K562 (cell line): Measurements from ENCODE around the gene IL2. TPM values are rescaled to one million over a fixed set of nuclear protein-coding genes. Genes with fewer than 3 reads are reported as not detected.

Experiments used
- ATAC-seq: fragments of 200-7000 bp; cut with Tn5 transposase; 3 replicates; pipeline ENCODE4 v1.9.1; 2020; ENCODE audit warnings: moderate library complexity
- BruUV-seq: library from RNA; stranded (reverse); fragments of 400-500 nt; replicated peaks from 2 replicates; lab custom pipeline; 2021; lab: Mats Ljungman, UMichigan
- CTCF ChIA-PET: fragments of 300-600 bp; formaldehyde crosslinking; extraction: SDS; loops from one replicate; lab custom pipeline; 2021; ENCODE audit warnings: low intra/inter-chr PET ratio; lab: Yijun Ruan, JAX
- POLR2A ChIA-PET: fragments of 300-600, 350-650 bp; sonication (Branson Sonifier 250); formaldehyde crosslinking; extraction: SDS; loops from one replicate; lab custom pipeline; 2021; ENCODE audit warnings: antibody characterized with exemption, inconsistent platforms; lab: Yijun Ruan, JAX
- DNase-seq, 4 experiments: peaks; one replicate each; pipeline versions ENCODE4 v3.0.0 to v3.0.0-alpha.2; 2011 to 2018; ENCODE audit warnings: low spot score in 3 of 4, mixed read lengths in 3 of 4; ENCODE audit errors: extremely low read depth in 1 of 4
- FAIRE-seq: peaks from 2 replicates; lab custom pipeline; 2011; peaks lifted over from hg19 to GRCh38; lab: Jason Lieb, UNC
- H2AFZ ChIP-seq: 2 replicates; pipeline ENCODE4 v1.6.0; 2011; ENCODE audit warnings: low read depth, low read length, control low read depth, inconsistent platforms
- H3K27ac ChIP-seq: fragments of 200-600 bp; 3 replicates; pipeline ENCODE4 v1.8.0; 2011; ENCODE audit warnings: low read depth, mild to moderate bottlenecking, control low read depth, inconsistent platforms, low read length, moderate library complexity, mixed read lengths; ENCODE audit errors: extremely low read depth
- H3K27me3 ChIP-seq, 2 experiments: fragments of 300-600 bp in 1 of 2; 2 replicates in 1 of 2; 3 replicates in 1 of 2; pipeline versions ENCODE4 v1.6.0 to v1.8.0; 2011; ENCODE audit warnings: inconsistent platforms in 2 of 2, low read length in 2 of 2, mild to moderate bottlenecking in 1 of 2, mixed read lengths in 1 of 2, moderate library complexity in 1 of 2; ENCODE audit not compliant: control insufficient read depth in 2 of 2, insufficient read depth in 2 of 2
- H3K36me3 ChIP-seq: fragments of 300-600 bp; 3 replicates; pipeline ENCODE4 v1.8.0; 2011; ENCODE audit warnings: mild to moderate bottlenecking, low read length, inconsistent platforms; ENCODE audit not compliant: control insufficient read depth, insufficient read depth
- H3K4me1 ChIP-seq, 2 experiments: fragments of 200-600 bp in 1 of 2; replicated peaks in 1 of 2; 2 replicates in 1 of 2; 3 replicates in 1 of 2; pipeline versions ENCODE4 v1.5.1 to v1.8.0; 2011; ENCODE audit warnings: inconsistent platforms in 2 of 2, low read length in 2 of 2, mild to moderate bottlenecking in 1 of 2, mixed read lengths in 1 of 2, moderate library complexity in 1 of 2; ENCODE audit not compliant: control insufficient read depth in 2 of 2, insufficient read depth in 2 of 2
- H3K4me2 ChIP-seq: 2 replicates; pipeline ENCODE4 v1.6.1; 2011; ENCODE audit warnings: low read length, control low read depth, inconsistent platforms, mixed read lengths; ENCODE audit not compliant: insufficient read depth
- H3K4me3 ChIP-seq: fragments of 200-600 bp; sonication (generic), shearing (Covaris generic); 2 replicates; pipeline ENCODE4 v1.5.1; 2016; ENCODE audit warnings: control low read depth, inconsistent platforms
- H3K79me2 ChIP-seq: fragments of 200-600 bp; 3 replicates; pipeline ENCODE4 v1.8.0; 2011; ENCODE audit warnings: low read length, inconsistent platforms; ENCODE audit not compliant: control insufficient read depth, insufficient read depth
- H3K9ac ChIP-seq, 2 experiments: 2 replicates each; pipeline versions ENCODE4 v1.6.0 to v1.6.1; 2011; ENCODE audit warnings: low read depth in 2 of 2, low read length in 2 of 2, control low read depth in 1 of 2, inconsistent platforms in 1 of 2, mild to moderate bottlenecking in 1 of 2, mixed read lengths in 1 of 2; ENCODE audit not compliant: insufficient read depth in 1 of 2
- H3K9me1 ChIP-seq: one replicate; pipeline ENCODE4 v1.6.0; 2011; ENCODE audit warnings: inconsistent platforms, mild to moderate bottlenecking, low read length, moderate library complexity; ENCODE audit not compliant: control insufficient read depth, insufficient read depth
- H3K9me3 ChIP-seq: replicated peaks from 2 replicates; pipeline ENCODE4 v1.5.1; 2011; ENCODE audit warnings: low read depth, low read length, inconsistent platforms; ENCODE audit not compliant: control insufficient read depth, insufficient read depth
- H4K20me1 ChIP-seq: replicated peaks from 2 replicates; pipeline ENCODE4 v1.6.1; 2011; ENCODE audit warnings: low read length, inconsistent platforms, mixed read lengths; ENCODE audit not compliant: control insufficient read depth, insufficient read depth
- DPF2 ChIP-seq: fragments of 450-650 bp; IDR thresholded peaks from 2 replicates; pipeline ENCODE4 v1.6.1; 2016
- ERF ChIP-seq: fragments of 450-650 bp; formaldehyde crosslinking; IDR thresholded peaks from 2 replicates; pipeline ENCODE4 v1.4.0; 2020; ENCODE audit warnings: mild to moderate bottlenecking, mixed read lengths
- FUS ChIP-seq: fragments of 200-400 bp; formaldehyde crosslinking; optimal IDR thresholded peaks from 2 replicates; pipeline ENCODE3; 2017; ENCODE audit warnings: low read depth, low read length
- GATA2 ChIP-seq: sonication (generic); formaldehyde crosslinking; IDR thresholded peaks from 2 replicates; pipeline ENCODE4 v1.4.0; 2020; ENCODE audit warnings: mild to moderate bottlenecking, missing genetic modification reagents
- MAFF ChIP-seq: IDR thresholded peaks from 2 replicates; pipeline ENCODE4 v1.6.1; 2012; ENCODE audit warnings: low read length, improper control_type of control experiment
- NFE2 ChIP-seq: IDR thresholded peaks from 2 replicates; pipeline ENCODE4 v1.6.1; 2014; ENCODE audit warnings: antibody characterized with exemption, low read depth
- PML ChIP-seq: IDR thresholded peaks from 2 replicates; pipeline ENCODE4 v1.6.1; 2012; ENCODE audit warnings: low read length, inconsistent platforms
- POLR3G ChIP-seq: IDR thresholded peaks from 2 replicates; pipeline ENCODE4 v1.6.1; 2011; ENCODE audit not compliant: insufficient read length, insufficient replicate concordance; ENCODE audit errors: extremely low read depth
- PTBP1 ChIP-seq: fragments of 200-400 bp; formaldehyde crosslinking; IDR thresholded peaks from 2 replicates; pipeline ENCODE4 v1.6.1; 2017; ENCODE audit warnings: low read depth, low read length
- RCOR1 ChIP-seq, 2 experiments: IDR thresholded peaks; 2 replicates each; pipeline ENCODE4 v1.6.1; 2012; ENCODE audit warnings: low read depth in 2 of 2, low read length in 2 of 2, borderline replicate concordance in 1 of 2, improper control_type of control experiment in 1 of 2
- SMARCE1 ChIP-seq: fragments of 450-650 bp; IDR thresholded peaks from 2 replicates; pipeline ENCODE4 v1.7.1; 2016; ENCODE audit warnings: mild to moderate bottlenecking
- THRA ChIP-seq: fragments of 450-650 bp; IDR thresholded peaks from 2 replicates; pipeline ENCODE4 v1.6.1; 2017; ENCODE audit warnings: mild to moderate bottlenecking, moderate library complexity
- ZNF589 ChIP-seq: fragments of 200-800 bp; sonication (Bioruptor generic); IDR thresholded peaks from 2 replicates; pipeline ENCODE4 v1.6.1; 2016; ENCODE audit warnings: low read depth, missing genetic modification characterization, missing compliant biosample characterization
- ZNF592 ChIP-seq: fragments of 450-650 bp; IDR thresholded peaks from 2 replicates; pipeline ENCODE4 v1.6.1; 2017; ENCODE audit warnings: antibody characterized with exemption, mild to moderate bottlenecking
- WGBS: fragments of 100-300 bp; shearing (Covaris generic); methylation state at CpG from one replicate; pipeline ENCODE4 v1.1.6; 2016; ENCODE audit warnings: low coverage, mixed read lengths; ENCODE audit not compliant: insufficient coverage; ENCODE audit errors: missing lambda C conversion rate; 5-methylcytosine and 5-hydroxymethylcytosine counted together
- in situ Hi-C: fragments of 300-500 bp; cut with MboI; formaldehyde crosslinking; loops from 4 replicates; pipeline ENCODE4 v1.15.0; 2018; ENCODE audit warnings: inconsistent platforms, mixed read lengths
- intact Hi-C: fragments of 100-400 bp; cut with micrococcal nuclease; formaldehyde crosslinking; loops from 2 replicates; pipeline ENCODE4 v1.14.2; 2022
- polyA plus RNA-seq, 8 experiments: library from polyadenylated mRNA; depleted of rRNA in 4 of 8; stranded (reverse) in 5 of 8; unstranded in 3 of 8; fragments of >200 nt; fragmentation: Nextera tagmentation in 2 of 8; fragmentation: Illumina TruSeq in 1 of 8; extraction: Ambion mirVana in 2 of 8; extraction: Trizol in 1 of 8; gene quantifications; 2 replicates each; pipeline versions ENCODE4 v1.2.1 to v1.2.3, GENCODE V29; 2011 to 2014; ENCODE audit warnings: inconsistent platforms in 1 of 8, missing spikeins in 1 of 8
- total RNA-seq, 7 experiments: library from RNA; depleted of rRNA in 6 of 7; stranded (reverse); fragments of >200 nt in 6 of 7; fragmentation: Illumina TruSeq in 2 of 7; extraction: Trizol in 2 of 7; gene quantifications; 2 replicates each; pipeline versions ENCODE4 v1.2.1 to v1.2.3, GENCODE V29; 2011 to 2021; ENCODE audit warnings: low replicate concordance in 1 of 7

Gene IL2
- total and polyA plus RNA-seq, 9 of the 15 experiments (the other 6 are each of a cell fraction or from before 2014, with no cell fraction given), result 0.11 to 0.89 TPM; not detected in 7

- FAIRE-seq, result peak; percentile 52
- BruUV-seq, result no TSS peak
- no peak overlapping the region for H3K4me3 ChIP-seq
- H3K9me1 ChIP-seq, result no peaks in the 10 kb centered on the region
- intact Hi-C loops (no loop called here), in situ Hi-C loops (no loop called here)
- H3K9ac ChIP-seq, result no peak overlapping the region
- no peak overlapping the region for H3K4me2 ChIP-seq
- no peaks in the 10 kb centered on the region for H3K9me3 ChIP-seq
- ChIA-PET POLR2A (interaction anchor here (0.7 kb wide), 1 partner anchor 12 kb away, joined by 3 read pairs; no protein-coding TSS in a partner anchor), CTCF (no interaction called here)
- peaks cover 0 to 9% of the 10 kb centered on the region in 2 experiments; a peak in 1 of 5 replicates for H3K4me1 ChIP-seq
- 4% methylated on average over 3 of the region's 3 CpGs for WGBS
- H3K79me2 ChIP-seq, result no peaks in the 10 kb centered on the region
- peak; percentile 98 for ATAC-seq
- no peaks in the 10 kb centered on the region for H3K27me3 ChIP-seq
- H2AFZ ChIP-seq, result peak overlapping the region; percentile 83
- peak; percentile 7 to 55 (median 24) for DNase-seq
- H3K27ac ChIP-seq, result peak overlapping the region; percentile 30; the same call in 2 of the 3 replicates
- no peaks in the 10 kb centered on the region for H3K36me3 ChIP-seq
- no peaks in the 10 kb centered on the region for H4K20me1 ChIP-seq
- TF ChIP-seq RCOR1 (IDR thresholded peaks at IDR 0.05; ENCODE audit: borderline replicate concordance in 1 of 2, low read depth in 2 of 2, low read length in 2 of 2) (no peak), NFE2 (peak; percentile 97), DPF2 (peak; percentile 31; the same call in 1 of the 2 replicates), ERF (no peak), THRA (no peak), FUS (no peak), GATA2 (CRISPR knock-in tag) (no peak), ZNF589 (CRISPR knock-in tag) (no peak), PML (no peak), PTBP1 (no peak), ZNF592 (peak; percentile 50; the same call in 1 of the 2 replicates), MAFF (peak; percentile 79), SMARCE1 (no peak), POLR3G (no peak)
Measured at GRCh38 chr4:122412547-122412946, 44.0 kb downstream of the IL2 start.
